Stimulated activated CD8-positive, alpha-beta memory T cell treated with anti-CD3 and anti-CD28 coated beads, Interleukin-15, amount 100 ng/mL, for 1 hour (primary cell): ENCODE data around the gene F11R.
"Not testable (repeated sequence)": the region's sequence is repeated elsewhere in the genome, so short reads cannot be mapped to it uniquely, and the experiment has no call there.

Experiments used
- DNase-seq: peaks from one replicate; pipeline ENCODE4 v3.0.0-alpha.2; 2020; ENCODE audit warnings: low read depth

The F11R gene

DNA sequence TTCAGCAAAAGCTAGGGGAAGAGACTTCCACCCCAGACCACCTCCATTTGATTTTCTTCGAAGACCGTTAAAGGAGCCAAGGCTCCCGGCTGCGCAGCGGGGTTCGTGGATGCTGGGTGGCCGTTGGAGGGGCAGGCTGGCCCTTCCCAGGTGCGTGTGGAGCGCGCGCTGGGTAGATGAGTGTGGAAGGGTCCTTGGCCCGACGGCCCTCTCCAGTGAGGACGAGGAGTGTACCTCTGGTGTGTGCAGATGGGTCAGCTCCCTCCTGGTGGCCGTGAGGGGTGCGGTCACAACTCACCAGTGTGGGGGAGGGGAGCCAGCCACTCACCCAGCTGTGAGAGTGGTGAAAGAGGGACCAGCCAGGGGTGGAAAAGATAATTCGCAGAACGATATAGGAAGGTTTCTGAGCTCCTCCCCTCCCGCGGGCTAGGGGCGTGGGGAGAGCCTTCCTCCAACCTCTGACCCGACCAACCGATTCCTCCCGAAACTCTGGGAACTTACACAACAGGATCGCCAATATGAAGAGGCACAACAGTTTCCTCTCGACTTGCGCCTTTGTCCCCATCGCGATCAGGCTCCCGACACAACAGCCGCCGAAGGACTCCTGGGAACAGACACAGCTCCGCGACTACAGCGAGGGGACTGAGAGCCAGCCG, at the start of gene F11R:
TSS of gene F11R (minus strand) at position 644 of the 656 bp plus-strand sequence. CDS start at position 565, 79 bp downstream.
- DNase-seq, result no peak

DNA sequence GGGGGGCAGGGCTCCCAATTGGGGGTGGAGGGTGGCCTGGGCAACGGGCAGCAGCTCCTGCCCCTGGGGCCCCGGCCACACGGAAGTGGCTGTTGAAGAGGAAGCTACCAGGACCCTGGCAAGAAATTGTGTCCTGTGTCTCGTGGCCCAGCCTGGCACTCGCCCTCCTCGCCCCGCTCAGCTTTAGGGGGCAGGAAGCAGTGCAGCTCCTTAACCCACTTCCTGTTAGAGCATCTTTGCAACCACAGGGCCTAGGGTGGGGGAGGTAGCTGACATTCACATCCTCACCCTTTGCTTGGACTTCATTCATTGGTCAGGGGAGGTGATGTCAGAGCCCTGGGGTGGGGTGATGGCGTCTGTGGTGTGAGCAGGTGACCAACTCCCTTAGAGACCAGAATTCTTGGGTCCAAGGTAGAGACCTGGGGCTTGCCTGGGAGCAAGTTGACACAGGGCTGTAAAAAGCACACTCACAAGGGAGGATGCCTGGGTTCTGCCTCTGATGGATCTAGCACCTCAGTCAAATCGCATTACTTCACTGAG, 48.8 kb upstream of the F11R start, which contains the start of gene ARHGAP30:
TSS of gene ARHGAP30 (minus strand) at position 161 of the 540 bp plus-strand sequence. CDS start 267 bp downstream, outside the sequence.
- peak; percentile 63 for DNase-seq

GRCh38 chr1:161069241-161069640, 48.3 kb upstream of the F11R start:
- DNase-seq, result no peak

DNA sequence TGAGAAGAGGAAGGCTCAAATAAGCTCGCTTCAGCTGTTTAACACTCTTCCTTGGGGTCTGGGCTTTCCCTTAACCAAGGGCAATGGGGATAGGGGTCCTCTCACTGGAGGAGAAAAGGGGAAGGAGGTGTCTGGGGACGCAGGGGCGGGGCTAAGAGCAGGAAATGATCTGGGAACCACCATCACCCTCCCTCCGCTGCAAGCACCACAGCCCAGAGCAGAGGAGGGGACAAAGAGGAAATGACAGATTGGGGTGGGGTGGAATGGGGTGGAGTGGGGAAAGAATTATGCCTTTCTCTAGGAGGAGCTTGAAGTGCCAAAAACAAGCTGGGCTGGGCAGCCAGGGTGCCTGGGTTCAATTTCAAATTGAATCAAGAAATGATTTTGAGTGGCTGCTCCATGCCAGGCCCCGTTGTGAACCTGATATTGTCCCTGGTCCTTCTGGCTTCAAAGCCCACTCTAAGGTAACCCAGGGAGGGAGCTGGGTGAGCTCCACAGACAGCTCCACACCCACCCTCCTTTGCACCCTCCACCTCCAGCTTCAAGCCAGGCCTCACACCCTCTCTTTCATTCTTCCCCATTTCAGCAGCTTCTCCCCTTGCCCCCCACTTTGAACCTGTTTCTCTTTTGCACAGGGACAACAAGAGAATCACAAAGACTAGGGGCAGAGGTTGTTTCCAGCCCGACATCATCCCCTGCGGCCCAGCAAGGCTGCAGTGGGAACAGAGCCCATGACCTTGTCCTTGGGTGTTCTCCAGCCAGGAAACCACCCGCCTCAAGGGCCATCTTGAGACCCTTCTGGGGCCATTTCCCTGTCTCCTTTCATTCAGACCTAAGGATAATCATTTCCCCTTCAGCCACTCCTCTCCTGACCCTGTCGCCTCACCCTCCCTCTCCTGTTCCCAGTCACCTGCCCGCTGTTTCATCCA, 47.6 kb upstream of the F11R start:
- DNase-seq, result peak; percentile 67

GRCh38 chr1:161066694-161067093, 45.7 kb upstream of the F11R start:
- DNase-seq, result no peak

DNA sequence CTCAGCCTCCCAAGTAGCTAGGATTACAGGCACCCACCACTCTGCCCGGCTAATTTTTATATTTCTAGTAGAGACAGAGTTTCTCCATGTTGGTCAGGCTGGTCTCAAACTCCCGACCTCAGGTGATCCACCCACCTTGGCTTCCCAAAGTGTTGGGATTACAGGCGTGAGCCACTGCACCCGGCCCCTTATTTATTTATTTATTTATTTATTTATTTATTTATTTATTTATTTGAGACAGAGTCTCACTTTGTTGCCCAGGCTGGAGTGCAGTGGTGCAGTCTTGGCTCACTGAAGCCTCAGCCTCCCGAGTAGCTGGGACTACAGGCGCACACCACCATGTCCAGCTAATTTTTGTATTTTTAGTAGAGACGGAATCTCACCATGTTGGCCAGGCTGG, 44.7 kb upstream of the F11R start:
- DNase-seq, result not testable (repeated sequence)

DNA sequence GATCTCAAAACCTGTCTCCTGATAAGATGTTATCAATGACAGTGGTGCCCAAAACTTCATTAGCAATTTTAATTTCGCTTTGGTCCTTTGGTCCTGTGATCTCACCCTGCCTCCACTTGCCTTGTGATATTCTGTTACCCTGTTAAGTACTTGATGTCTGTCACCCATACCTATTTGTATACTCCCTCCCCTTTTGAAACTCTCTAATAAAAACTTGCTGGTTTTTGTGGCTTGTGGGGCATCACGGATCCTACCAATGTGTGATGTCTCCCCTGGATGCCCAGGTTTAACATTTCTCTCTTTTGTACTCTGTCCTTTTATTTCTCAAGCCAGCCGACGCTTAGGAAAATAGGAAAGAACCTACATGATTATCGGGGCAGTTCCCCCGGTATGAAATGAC, 43.0 kb upstream of the F11R start:
- not testable (repeated sequence) for DNase-seq

- DNase-seq, result no peak
These were observed 40.5 kb upstream of the F11R start for GRCh38 chr1:161061419-161061818.

GRCh38 chr1:161059293-161059692, 38.3 kb upstream of the F11R start:
- DNase-seq, result no peak

DNA sequence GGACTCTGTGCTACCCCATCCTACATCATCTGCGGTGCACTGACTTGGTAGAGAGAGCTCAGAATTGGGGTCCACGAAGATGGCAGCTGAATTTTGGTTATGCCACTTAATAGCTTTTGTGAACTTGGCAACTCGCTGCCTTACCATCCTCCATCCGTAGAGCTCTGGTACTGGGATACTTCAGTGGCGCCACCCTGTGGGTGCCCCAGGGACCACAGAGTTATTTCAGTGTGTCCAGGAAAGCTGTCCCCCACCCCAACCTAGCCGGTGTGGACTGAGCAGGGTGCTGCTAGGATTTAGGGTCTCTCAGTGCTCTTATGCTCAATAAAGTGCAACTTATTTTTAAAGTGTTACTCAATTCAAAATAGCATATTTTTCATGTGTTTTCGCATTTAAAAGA, 33.9 kb upstream of the F11R start:
- DNase-seq, result no peak

GRCh38 chr1:161054232-161054631, 33.3 kb upstream of the F11R start:
- no peak for DNase-seq

- DNase-seq, result no peak
These were observed 31.9 kb upstream of the F11R start for GRCh38 chr1:161052899-161053298.

- no peak for DNase-seq
These were observed 30.3 kb upstream of the F11R start for GRCh38 chr1:161051219-161051618.

GRCh38 chr1:161048949-161049722, 28.2 kb upstream of the F11R start:
- no peak for DNase-seq

- DNase-seq, result no peak
These were observed 26.8 kb upstream of the F11R start for GRCh38 chr1:161047436-161048420.

GRCh38 chr1:161046605-161047228, 25.8 kb upstream of the F11R start:
- no peak for DNase-seq

DNA sequence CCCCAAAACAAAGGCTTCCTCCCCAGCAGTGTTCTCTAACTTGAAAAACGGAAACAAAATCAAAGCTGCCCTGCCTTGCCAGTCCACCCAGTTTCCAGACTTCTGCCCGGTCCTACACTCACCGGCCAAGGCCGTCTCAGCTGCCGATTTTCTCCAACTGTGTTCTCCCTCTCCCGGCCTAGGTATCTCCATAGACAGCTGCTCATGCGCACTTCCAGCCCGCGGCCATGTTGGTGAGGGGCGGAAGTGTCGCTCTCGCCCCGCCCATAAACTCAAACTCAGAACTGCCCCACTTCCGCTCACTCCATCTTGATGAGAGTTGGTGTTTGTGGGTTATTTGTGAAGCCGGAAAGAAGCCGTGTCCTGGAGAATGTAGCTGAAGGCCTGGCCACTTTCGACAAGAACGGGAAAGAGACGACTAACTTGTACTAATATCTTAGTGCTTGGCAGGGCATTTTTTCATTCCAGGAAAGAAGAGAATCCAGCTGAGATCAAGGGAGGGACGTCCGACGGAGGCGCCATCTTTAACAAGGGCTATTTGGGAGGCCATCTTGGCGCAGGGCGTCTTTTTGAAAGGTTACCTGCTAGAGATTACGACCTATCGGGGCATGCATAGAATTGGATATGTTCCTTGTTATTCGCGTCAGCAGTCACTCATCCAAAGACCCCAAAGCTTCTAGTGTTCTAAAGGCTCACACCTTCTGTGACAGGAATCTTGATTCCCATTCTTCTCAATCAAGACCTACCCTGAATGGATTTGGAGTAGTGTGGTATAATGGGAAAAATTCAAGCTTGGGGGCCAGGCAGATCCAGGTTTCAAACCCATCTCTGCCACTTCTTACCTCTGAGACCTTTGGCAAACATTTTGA, 25.0 kb upstream of the F11R start, which contains the start of gene USF1:
TSS of gene USF1 (minus strand) at position 242 of the 869 bp plus-strand sequence. CDS start 2,702 bp downstream, outside the sequence.
- DNase-seq, result peak; percentile 83

GRCh38 chr1:161044908-161045735, 24.2 kb upstream of the F11R start:
- no peak for DNase-seq
